B cell (primary cell): ENCODE measurements around the gene RAN. TPM values are rescaled to one million over a fixed set of nuclear protein-coding genes. Genes with fewer than 3 reads are reported as not detected.

Source experiments
- ATAC-seq: fragments of 200-7000 bp; cut with Tn5 transposase; one replicate; pipeline ENCODE4 v1.10.0; 2021; ENCODE audit warnings: low read depth, mild to moderate bottlenecking, moderate number of reproducible peaks, moderate library complexity
- CTCF ChIA-PET: fragments of 350-600 bp; sonication (Branson Sonifier 250); formaldehyde crosslinking; loops from one replicate; lab custom pipeline; 2021; ENCODE audit warnings: antibody characterized with exemption, inconsistent platforms; lab: Charles Lee
- POLR2A ChIA-PET: fragments of 350-600 bp; sonication (Branson Sonifier 250); formaldehyde crosslinking; loops from one replicate; lab custom pipeline; 2021; ENCODE audit warnings: antibody characterized with exemption; lab: Charles Lee
- DNase-seq: peaks from one replicate; pipeline ENCODE4 v3.0.0; 2013
- H2AFZ ChIP-seq: 2 replicates; pipeline ENCODE4 v1.6.1; 2012; ENCODE audit warnings: mild to moderate bottlenecking, low read depth, low read length; ENCODE audit not compliant: insufficient read depth, poor library complexity, severe bottlenecking
- H3K27ac ChIP-seq, 2 donors: 1 replicate in 1 of 2; 2 replicates in 1 of 2; pipeline ENCODE4 v1.5.1; 2012 to 2013; ENCODE audit warnings: low read length in 2 of 2, mild to moderate bottlenecking in 2 of 2, moderate library complexity in 1 of 2
- H3K27me3 ChIP-seq, 4 experiments: fragments of 200-600 bp in 1 of 4; sonication (generic) in 1 of 4; replicated peaks in 1 of 4; 1 replicate in 2 of 4; 2 replicates in 2 of 4; pipeline versions ENCODE4 v1.6.1 to v1.7.0; 2013 to 2016; ENCODE audit warnings: low read length in 3 of 4, mild to moderate bottlenecking in 2 of 4, mixed read lengths in 1 of 4, moderate library complexity in 1 of 4; ENCODE audit not compliant: insufficient read depth in 4 of 4, control insufficient read depth in 3 of 4; ENCODE audit errors: control extremely low read depth in 1 of 4
- H3K36me3 ChIP-seq, 2 experiments: replicated peaks in 1 of 2; 1 replicate in 1 of 2; 2 replicates in 1 of 2; pipeline versions ENCODE4 v1.6.1 to v1.7.1; 2013; ENCODE audit warnings: low read length in 1 of 2; ENCODE audit not compliant: insufficient read depth in 2 of 2, control insufficient read depth in 1 of 2; ENCODE audit errors: control extremely low read depth in 1 of 2, extremely low read depth in 1 of 2
- H3K4me1 ChIP-seq, 2 donors: fragments of 200-600 bp in 1 of 2; sonication (generic) in 1 of 2; 1 replicate in 1 of 2; 2 replicates in 1 of 2; pipeline versions ENCODE4 v1.5.1 to v1.6.1; 2013 to 2017; ENCODE audit warnings: low read length in 2 of 2; ENCODE audit not compliant: control insufficient read depth in 2 of 2, insufficient read depth in 2 of 2
- H3K4me2 ChIP-seq: replicated peaks from 2 replicates; pipeline ENCODE3; 2012; ENCODE audit warnings: mild to moderate bottlenecking, low read depth, low read length; ENCODE audit not compliant: poor library complexity, severe bottlenecking
- H3K4me3 ChIP-seq, 5 experiments: fragments of 200-600 bp in 1 of 5; sonication (generic) in 1 of 5; 1 replicate in 3 of 5; 2 replicates in 2 of 5; pipeline versions ENCODE4 v1.5.1 to v1.7.0; 2011 to 2016; ENCODE audit warnings: low read length in 4 of 5, mild to moderate bottlenecking in 4 of 5, low read depth in 2 of 5, control low read depth in 1 of 5, moderate library complexity in 1 of 5; ENCODE audit not compliant: insufficient read depth in 1 of 5; ENCODE audit errors: control extremely low read depth in 1 of 5, extremely low read depth in 1 of 5
- H3K79me2 ChIP-seq: fragments of 200-600 bp; sonication (generic); one replicate; pipeline ENCODE4 v1.6.0; 2016; ENCODE audit warnings: low read length; ENCODE audit not compliant: control insufficient read depth, insufficient read depth
- H3K9ac ChIP-seq: fragments of 200-600 bp; sonication (generic); 2 replicates; pipeline ENCODE4 v1.6.1; 2017; ENCODE audit warnings: mild to moderate bottlenecking, low read length, moderate library complexity
- H3K9me3 ChIP-seq, 3 donors: one replicate each; pipeline versions ENCODE4 v1.6.1 to v1.7.1; 2013; ENCODE audit warnings: low read length in 2 of 3; ENCODE audit not compliant: control insufficient read depth in 2 of 3, insufficient read depth in 1 of 3; ENCODE audit errors: control extremely low read depth in 1 of 3
- H4K20me1 ChIP-seq: 2 replicates; pipeline ENCODE4 v1.6.0; 2012; ENCODE audit warnings: mild to moderate bottlenecking, low read length; ENCODE audit not compliant: insufficient read depth, control insufficient read depth, poor library complexity, severe bottlenecking
- H3K27ac Mint-ChIP-seq: one replicate; pipeline ENCODE4 v1.8.0; 2021; ENCODE audit warnings: mixed read lengths
- H3K27me3 Mint-ChIP-seq: one replicate; pipeline ENCODE4 v1.8.0; 2021; ENCODE audit warnings: mixed read lengths
- H3K4me1 Mint-ChIP-seq: one replicate; pipeline ENCODE4 v1.8.0; 2021; ENCODE audit warnings: mixed read lengths
- H3K4me3 Mint-ChIP-seq: one replicate; pipeline ENCODE4 v1.8.0; 2021; ENCODE audit warnings: mixed read lengths
- H3K9me3 Mint-ChIP-seq: one replicate; pipeline ENCODE4 v1.8.0; 2022; ENCODE audit warnings: mixed read lengths; ENCODE audit not compliant: insufficient read depth
- EZH2 ChIP-seq: IDR thresholded peaks from 2 replicates; pipeline ENCODE4 v1.6.1; 2012; ENCODE audit warnings: borderline replicate concordance, low read depth, mild to moderate bottlenecking, moderate library complexity, low read length; ENCODE audit not compliant: insufficient read depth, poor library complexity, severe bottlenecking
- WGBS: methylation state at CpG from one replicate; pipeline ENCODE4 v1.1.5; 2013; ENCODE audit warnings: missing lambda C conversion rate; ENCODE audit not compliant: insufficient coverage; 5-methylcytosine and 5-hydroxymethylcytosine counted together
- intact Hi-C: fragments of 100-400 bp; cut with micrococcal nuclease; formaldehyde crosslinking; loops from one replicate; pipeline ENCODE4 v1.10.0; 2022
- polyA plus RNA-seq: library from polyadenylated mRNA; depleted of rRNA; stranded (reverse); fragments of >200 nt; gene quantifications from 2 replicates; pipeline ENCODE4 v1.2.3, GENCODE V29; 2012
- total RNA-seq, 2 donors: library from RNA; stranded (reverse); fragments of 120-200 nt in 1 of 2; gene quantifications; 1 replicate in 1 of 2; 2 replicates in 1 of 2; pipeline versions ENCODE4 v1.2.3 to v1.2.4, GENCODE V29; 2013 to 2022
- TF ChIP-seq, protein P1 (sequence below): fragments of 200-600 bp; IDR thresholded peaks from one replicate; pipeline ENCODE4 v1.8.0; 2022; ENCODE audit warnings: antibody characterized with exemption, mild to moderate bottlenecking

RAN gene
- total and polyA plus RNA-seq, 2 donors (not counting 1 experiment from before 2014, with no cell fraction given), result 298 to 339 TPM

DNA sequence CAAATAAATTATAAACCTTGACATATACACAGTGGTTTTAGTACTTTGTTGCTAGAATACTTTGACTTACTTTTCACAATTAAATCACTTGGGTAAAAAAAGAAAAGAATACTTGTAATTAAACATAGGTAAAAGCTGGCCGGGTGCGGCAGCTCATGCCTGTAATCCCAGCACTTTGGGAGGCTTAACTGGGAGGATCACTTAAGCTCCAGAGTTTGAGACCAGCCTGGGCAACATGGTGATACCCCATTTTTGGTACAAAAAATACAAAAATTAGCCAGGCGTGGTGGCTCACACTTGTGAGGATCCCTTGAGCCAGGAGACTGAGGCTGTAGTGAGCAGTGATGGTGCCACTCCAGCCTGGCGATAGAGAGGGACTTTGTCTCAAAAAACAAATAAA, 40.6 kb upstream of the RAN start:
- ChIA-PET POLR2A (no interaction called here), CTCF (interaction anchor here (1.0 kb wide), 1 partner anchor 86 kb away, joined by 3 read pairs; no protein-coding TSS in a partner anchor)
- TF ChIP-seq, protein P1, sequence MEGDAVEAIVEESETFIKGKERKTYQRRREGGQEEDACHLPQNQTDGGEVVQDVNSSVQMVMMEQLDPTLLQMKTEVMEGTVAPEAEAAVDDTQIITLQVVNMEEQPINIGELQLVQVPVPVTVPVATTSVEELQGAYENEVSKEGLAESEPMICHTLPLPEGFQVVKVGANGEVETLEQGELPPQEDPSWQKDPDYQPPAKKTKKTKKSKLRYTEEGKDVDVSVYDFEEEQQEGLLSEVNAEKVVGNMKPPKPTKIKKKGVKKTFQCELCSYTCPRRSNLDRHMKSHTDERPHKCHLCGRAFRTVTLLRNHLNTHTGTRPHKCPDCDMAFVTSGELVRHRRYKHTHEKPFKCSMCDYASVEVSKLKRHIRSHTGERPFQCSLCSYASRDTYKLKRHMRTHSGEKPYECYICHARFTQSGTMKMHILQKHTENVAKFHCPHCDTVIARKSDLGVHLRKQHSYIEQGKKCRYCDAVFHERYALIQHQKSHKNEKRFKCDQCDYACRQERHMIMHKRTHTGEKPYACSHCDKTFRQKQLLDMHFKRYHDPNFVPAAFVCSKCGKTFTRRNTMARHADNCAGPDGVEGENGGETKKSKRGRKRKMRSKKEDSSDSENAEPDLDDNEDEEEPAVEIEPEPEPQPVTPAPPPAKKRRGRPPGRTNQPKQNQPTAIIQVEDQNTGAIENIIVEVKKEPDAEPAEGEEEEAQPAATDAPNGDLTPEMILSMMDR, result no peak
- no peak for TF ChIP-seq EZH2
- Mint-ChIP-seq H3K27ac (no peak overlapping the region), H3K27me3 (no peaks in the 10 kb centered on the region), H3K4me3 (no peak overlapping the region), H3K9me3 (no peaks in the 10 kb centered on the region), H3K4me1 (peaks cover 21% of the 10 kb centered on the region)
- 100% methylated on average over 3 of the region's 4 CpGs for WGBS
- Histone ChIP-seq H3K9me3 (peaks cover 0 to 2% (median 0%) of the 10 kb centered on the region in 3 donors), H3K4me3 (no peak overlapping the region), H3K4me1 (peaks cover 0 to 5% of the 10 kb centered on the region in 2 donors), H3K27ac (no peak overlapping the region), H2AFZ (no peak overlapping the region), H3K27me3 (no peaks in the 10 kb centered on the region), H3K9ac (no peak overlapping the region), H4K20me1 (no peaks in the 10 kb centered on the region), H3K79me2 (peaks cover 16% of the 10 kb centered on the region), H3K36me3 (no peaks in the 10 kb centered on the region), H3K4me2 (no peak overlapping the region)
- no peak for DNase-seq
- intact Hi-C loops, result no loop called here
- no peak for ATAC-seq

DNA sequence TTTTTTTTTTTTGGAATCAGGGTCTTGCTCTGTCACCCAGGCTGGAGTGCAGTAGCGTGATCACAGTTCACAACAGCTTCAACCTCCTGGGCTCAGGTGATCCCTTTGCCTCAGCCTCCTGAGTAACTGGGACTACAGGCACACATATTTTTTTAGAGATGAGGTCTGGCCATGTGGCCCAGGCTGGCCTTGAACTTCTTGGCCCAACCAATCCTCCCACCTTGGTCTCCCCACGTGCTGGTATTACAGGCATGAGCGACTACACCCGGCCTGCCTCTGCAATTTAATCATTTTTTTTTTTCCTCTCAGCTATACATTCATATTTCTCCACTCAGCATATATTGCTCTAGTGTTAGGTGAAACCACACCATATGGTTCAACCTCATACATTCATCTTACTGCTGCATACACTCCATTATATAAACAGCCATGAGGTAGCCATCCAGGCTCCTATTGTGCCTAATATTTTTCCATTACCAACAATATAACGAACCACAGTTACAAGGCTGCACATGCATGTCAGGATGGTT, 39.9 kb upstream of the RAN start:
- Histone ChIP-seq H3K4me3 (no peak overlapping the region), H3K36me3 (no peaks in the 10 kb centered on the region), H3K9me3 (no peaks in the 10 kb centered on the region), H3K27ac (no peak overlapping the region), H4K20me1 (no peaks in the 10 kb centered on the region), H3K4me2 (no peak overlapping the region), H3K27me3 (no peaks in the 10 kb centered on the region), H3K9ac (no peak overlapping the region), H3K4me1 (peaks cover 0 to 5% of the 10 kb centered on the region in 2 donors), H3K79me2 (peaks cover 16% of the 10 kb centered on the region), H2AFZ (no peak overlapping the region)
- Mint-ChIP-seq H3K27ac (no peak overlapping the region), H3K4me3 (no peak overlapping the region), H3K9me3 (no peaks in the 10 kb centered on the region), H3K27me3 (no peaks in the 10 kb centered on the region), H3K4me1 (peaks cover 21% of the 10 kb centered on the region)
- no peak for TF ChIP-seq EZH2
- TF ChIP-seq, protein P1, result no peak
- ATAC-seq (no peak), DNase-seq (no peak)
- intact Hi-C loops, result no loop called here
- POLR2A ChIA-PET, result no interaction called here
- CTCF ChIA-PET, result no interaction called here
- 83% methylated on average over 2 of the region's 5 CpGs for WGBS
